ENCODE data around the gene MAEA.

Gene MAEA

GRCh38 chr4:1289207-1290164, at the start of gene MAEA:
TSS of gene MAEA (plus strand) at chr4:1289891. CDS start at chr4:1289914, 23 bp downstream.
- DNase-seq, result peak; percentile 97

- DNase-seq, result no peak
Observed at GRCh38 chr4:1239950-1240307, 49.8 kb upstream of the MAEA start.

- no peak for DNase-seq
Observed at GRCh38 chr4:1240721-1241465, 48.8 kb upstream of the MAEA start.

- no peak for DNase-seq
Observed at GRCh38 chr4:1241466-1241935, 48.2 kb upstream of the MAEA start.

- DNase-seq, result no peak
Observed at GRCh38 chr4:1241936-1242505, 47.7 kb upstream of the MAEA start.

- DNase-seq, result no peak
Observed at GRCh38 chr4:1242506-1243450, 46.9 kb upstream of the MAEA start.

- peak; percentile 19 for DNase-seq
Observed at GRCh38 chr4:1243451-1244080, 46.1 kb upstream of the MAEA start.

- no peak for DNase-seq
Observed at GRCh38 chr4:1244081-1244977, 45.4 kb upstream of the MAEA start.

GRCh38 chr4:1244978-1245471, 44.7 kb upstream of the MAEA start:
- DNase-seq, result no peak

GRCh38 chr4:1245481-1246051, 44.1 kb upstream of the MAEA start:
- no peak for DNase-seq

GRCh38 chr4:1246111-1246881, 43.4 kb upstream of the MAEA start:
- DNase-seq, result peak; percentile 19

- DNase-seq, result peak; percentile 19
Observed at GRCh38 chr4:1246901-1247863, 42.5 kb upstream of the MAEA start.

GRCh38 chr4:1247864-1248244, 41.8 kb upstream of the MAEA start:
- DNase-seq, result no peak

- peak; percentile 86 for DNase-seq
Observed at GRCh38 chr4:1248245-1249147, 41.2 kb upstream of the MAEA start, which contains the start of gene CTBP1. TSS of gene CTBP1 (minus strand) at chr4:1249130. CDS start at chr4:1241331, 7,799 bp downstream.

GRCh38 chr4:1249148-1249730, 40.5 kb upstream of the MAEA start:
- peak; percentile 87 for DNase-seq

- peak; percentile 70 for DNase-seq
Observed at GRCh38 chr4:1249731-1250526, 39.8 kb upstream of the MAEA start.

Data from CD4-positive, alpha-beta T cell treated with Interleukin-17A for 1 hour (primary cell).